ENCODE data around the gene MALT1.

MALT1 gene

DNA sequence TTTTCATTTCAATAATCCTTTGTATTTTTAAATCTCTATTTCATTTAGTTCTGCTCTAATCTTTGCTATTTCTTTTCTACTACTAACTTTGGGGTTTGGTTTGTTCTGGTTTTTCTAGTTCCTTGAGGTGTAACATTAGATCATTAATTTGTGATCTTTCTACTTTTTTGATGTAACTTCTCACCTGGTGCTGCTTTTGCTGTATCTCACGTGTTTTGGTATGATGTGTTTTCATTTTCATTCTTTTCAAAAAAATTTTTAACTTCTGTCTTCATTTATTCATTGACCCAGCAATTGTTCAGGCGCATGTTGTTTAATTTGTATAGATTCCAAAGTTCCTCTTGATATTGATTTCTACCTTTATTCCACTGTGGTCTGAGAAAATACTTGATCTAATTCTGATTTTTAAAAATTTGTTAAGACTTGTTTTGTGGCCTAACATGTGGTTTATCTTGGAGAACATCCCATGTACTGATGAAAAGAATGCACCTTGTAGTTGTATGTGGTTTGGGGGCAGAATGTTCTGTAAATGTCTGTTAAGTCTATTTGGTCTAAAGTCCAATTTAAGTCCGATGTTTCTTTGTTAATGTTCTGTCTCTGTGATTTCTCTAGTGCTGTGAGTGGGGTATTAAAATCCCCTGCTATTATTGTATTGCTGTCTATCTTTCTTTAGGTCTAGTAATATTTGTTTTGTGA lies 17.3 kb upstream of the MALT1 start:
- DNase-seq (ENCODE audit: low spot score), result no peak

DNA sequence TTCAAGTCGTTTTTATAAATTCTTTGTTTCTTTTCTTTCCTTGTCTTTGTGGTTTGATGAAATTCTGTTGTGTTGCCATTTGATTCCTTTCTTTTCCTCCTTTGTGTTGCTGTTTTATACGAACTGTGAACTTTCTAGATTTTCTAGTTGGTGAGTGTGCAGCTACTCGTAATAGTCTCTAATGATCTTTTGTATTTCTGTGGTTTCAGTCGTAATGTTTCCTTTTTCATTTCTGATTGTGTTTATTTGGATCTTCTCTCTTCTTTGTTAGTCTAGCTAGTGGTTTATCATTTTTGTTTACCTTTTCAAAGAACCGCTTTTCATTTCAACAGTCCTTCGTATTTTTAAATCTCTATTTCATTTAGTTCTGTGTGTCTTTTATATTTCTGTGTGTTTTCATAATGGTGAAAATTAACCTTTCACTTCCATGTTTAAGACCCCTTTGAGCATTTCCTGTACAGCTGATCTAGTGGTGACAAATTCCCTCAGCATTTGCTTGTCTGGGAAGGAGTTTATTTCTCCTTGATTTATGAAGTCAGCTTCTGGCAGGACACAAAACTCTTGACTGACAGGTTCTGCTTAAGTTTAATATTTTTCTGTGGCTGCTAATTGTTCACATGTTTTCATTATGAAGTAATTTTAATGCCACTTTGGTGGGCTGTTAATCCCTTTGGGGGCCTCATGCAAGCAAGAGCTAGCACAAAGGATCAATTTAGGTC lies 16.2 kb upstream of the MALT1 start:
- DNase-seq (ENCODE audit: low spot score), result no peak

DNA sequence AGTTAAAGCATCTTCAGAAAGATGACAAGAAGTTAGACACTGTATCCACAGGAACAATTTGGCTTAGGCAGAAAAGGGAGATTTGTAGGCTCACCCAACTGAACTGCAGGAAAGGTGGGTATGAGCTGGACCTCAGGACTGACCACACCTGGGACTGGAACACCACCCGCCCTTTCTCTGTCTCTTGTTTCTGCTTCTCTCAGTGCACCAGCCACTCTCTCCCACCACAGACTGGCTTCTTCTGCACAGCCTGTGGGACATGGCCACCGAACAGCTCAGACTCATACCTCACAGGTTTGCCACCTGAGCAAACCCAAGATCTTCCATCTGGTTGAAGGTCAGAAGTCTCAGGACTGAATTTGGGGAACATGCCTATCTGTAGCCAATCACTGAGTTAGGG lies 14.2 kb upstream of the MALT1 start:
- DNase-seq (ENCODE audit: low spot score), result no peak

DNA sequence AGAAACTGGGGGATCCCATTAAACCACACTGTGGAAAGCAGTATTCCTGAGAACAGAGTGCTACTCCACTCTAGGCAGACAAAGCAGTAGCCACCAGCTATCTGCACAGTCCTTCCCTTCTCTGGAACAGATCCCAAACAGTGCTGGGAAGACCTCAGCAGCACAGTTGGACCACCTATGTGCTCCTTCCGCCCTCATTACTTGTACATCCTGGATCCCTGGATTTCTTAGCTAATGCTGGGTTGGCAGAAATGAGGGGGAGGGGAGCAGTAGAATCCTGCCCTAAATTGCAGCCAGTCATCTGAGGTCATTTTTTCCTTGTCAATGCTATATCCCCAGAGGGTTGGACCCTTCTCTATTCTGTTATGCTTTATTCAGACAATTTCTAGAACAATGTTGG lies 13.8 kb upstream of the MALT1 start:
- no peak for DNase-seq (ENCODE audit: low spot score)

DNA sequence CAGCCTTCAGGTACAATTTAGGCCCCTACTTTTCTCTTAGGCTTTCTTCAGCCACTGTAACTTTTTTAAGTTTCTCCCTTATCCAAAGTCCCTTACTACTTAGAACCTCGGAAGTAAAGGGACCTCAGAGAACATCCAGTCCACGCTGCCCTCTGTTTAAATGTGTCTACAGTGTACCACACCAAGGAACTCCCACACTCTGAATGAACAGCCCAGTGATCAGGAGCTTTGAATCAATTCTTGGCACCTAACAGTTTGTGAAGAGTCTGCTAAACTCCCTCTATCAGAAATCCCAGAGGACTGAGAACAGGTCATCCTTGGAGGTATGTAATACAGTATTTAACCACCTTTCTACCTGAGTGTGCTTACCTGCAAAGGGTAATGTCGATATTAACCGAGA lies 11.6 kb upstream of the MALT1 start:
- no peak for DNase-seq (ENCODE audit: low spot score)

DNA sequence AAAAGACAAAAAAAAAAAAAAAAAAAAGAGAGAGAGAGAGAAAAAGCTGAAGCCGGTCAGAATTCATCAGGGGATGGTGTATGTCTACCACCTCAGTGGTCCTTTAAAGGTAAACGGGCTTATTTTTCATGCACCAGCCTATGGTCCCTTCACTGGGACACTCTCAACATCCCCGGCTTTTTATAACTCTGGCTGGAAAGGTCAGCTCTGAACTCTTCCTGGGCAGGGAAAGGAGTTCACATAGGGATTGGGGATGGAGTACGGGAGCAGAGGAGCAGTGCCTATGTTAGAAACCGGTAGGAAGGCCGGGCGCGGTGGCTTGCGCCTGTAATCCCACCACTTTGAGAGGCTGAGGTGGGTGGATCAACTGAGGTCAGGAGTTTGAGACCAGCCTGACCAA lies 10.3 kb upstream of the MALT1 start:
- DNase-seq (ENCODE audit: low spot score), result no peak

DNA sequence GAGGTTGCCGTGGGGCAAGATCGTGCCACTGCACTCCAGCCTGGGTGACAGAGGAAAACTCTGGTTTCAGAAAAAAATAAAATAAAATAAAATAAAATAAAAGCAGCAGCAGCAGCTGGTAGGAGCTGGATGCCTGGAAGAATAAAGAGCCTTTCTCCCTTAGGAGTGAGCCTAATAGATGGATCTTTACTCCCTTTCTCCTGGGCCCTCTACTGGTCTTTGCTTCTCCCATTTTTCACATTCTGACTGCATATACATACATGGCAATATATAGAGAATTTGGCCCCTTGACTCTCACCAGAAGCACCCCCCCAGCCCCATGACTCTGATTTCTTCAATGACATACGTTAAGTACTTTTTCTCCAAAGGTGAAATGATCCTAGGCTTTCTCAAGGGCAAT lies 9.8 kb upstream of the MALT1 start:
- DNase-seq (ENCODE audit: low spot score), result no peak

DNA sequence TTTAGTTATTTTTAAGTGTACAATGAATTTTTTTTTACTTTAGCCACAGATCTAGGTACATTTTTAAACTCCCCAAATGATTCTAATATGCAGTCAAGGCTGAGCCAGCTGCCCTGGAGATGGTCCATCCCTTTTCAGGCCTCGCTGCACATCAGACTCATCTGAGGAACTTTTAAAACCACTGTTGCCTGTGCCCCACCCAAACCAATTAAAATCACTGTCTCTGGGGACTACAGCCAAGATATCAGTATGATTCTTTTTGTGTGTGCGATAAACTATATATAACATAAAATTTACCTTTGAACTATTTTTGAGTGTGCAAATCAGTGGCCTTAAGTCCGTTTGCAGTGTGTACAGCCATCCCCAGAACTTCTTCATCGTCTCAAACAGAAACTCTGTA lies 9.1 kb upstream of the MALT1 start:
- no peak for DNase-seq (ENCODE audit: low spot score)

DNA sequence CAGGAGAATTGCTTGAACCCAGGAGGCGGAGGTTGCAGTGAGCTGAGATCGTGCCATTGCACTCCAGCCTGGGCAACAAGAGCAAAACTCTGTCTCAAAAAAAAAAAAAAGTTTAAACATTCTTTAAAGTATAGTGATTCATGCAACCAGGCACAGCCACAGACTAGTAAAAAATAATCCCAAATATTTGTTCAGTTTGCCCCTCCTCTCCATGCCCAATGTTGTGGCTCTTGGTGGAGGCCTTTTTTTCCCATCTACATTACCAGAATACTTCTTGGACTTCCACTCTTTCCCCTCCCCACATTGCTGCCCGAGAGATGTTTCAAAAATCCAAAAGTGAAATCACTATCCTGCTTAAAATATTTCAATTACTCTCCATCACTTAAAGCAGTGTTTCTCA lies 5.1 kb upstream of the MALT1 start:
- DNase-seq (ENCODE audit: low spot score), result no peak

DNA sequence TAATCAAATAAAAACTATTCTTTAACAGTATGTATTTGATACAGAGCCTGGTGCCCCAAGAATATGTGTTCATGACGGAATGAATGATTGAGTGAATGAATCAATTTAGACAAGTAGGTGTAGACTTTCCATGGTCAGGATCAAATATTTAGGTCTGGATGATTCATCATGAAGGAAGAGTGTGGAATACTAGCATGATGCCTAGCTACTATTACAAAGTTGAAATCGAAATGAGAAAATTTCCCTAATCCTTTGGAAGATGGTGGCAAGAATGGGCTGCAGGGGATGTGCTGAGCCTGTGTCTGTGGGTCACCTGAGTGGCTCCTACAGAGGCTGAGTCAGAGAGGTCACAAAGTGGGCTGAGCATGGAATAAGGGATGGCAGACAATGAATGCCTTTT lies 3.1 kb upstream of the MALT1 start:
- DNase-seq (ENCODE audit: low spot score), result no peak

DNA sequence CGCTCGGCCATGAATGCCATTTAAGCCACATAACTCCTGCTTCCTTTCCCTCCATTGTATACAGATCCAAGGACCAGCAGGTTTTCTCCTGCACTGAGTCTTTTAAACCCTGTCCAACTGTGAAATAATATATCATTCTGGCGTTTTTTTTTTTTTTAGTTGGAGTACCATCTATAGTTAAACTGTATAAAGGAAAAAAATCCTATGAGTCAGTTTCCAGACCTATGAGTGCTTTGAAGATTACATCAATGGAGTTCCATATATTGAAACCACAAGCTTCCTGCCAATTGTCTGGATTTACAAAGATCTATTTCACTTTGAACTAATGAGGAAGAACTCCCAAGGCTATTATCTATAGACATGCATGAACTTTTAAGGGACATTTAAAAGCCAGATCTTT lies 2.4 kb upstream of the MALT1 start:
- no peak for DNase-seq (ENCODE audit: low spot score)

DNA sequence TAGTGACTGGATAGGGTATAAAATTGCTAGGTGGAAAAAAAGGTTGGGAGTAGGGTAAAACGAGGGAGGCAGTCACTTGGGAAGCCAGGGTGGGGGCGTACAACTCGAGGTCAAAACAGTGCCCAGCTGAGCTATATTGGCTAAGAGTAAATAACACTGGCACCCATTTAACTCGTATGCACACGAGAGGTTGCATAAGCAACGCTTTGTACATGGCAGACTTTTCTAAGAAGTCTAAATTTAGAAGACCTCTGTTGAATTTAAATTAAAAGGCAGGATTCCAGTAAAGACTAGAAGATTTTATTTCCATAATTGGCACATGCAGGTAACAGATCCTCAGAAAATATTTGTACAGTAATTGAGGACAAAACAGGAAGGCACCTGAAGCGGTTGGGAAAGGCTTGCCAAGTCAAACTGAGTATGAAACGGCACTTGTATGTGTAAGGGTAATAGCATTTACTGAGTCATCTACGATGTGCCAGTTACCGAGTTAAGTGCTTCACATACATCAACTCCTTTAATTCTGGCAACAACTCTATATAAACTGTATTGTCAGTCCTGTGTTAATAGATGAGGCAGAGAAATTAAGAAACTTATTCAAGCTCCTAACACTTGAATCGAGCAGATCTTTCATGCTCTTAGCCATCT lies 1.4 kb upstream of the MALT1 start:
- no peak for DNase-seq (ENCODE audit: low spot score)

DNA sequence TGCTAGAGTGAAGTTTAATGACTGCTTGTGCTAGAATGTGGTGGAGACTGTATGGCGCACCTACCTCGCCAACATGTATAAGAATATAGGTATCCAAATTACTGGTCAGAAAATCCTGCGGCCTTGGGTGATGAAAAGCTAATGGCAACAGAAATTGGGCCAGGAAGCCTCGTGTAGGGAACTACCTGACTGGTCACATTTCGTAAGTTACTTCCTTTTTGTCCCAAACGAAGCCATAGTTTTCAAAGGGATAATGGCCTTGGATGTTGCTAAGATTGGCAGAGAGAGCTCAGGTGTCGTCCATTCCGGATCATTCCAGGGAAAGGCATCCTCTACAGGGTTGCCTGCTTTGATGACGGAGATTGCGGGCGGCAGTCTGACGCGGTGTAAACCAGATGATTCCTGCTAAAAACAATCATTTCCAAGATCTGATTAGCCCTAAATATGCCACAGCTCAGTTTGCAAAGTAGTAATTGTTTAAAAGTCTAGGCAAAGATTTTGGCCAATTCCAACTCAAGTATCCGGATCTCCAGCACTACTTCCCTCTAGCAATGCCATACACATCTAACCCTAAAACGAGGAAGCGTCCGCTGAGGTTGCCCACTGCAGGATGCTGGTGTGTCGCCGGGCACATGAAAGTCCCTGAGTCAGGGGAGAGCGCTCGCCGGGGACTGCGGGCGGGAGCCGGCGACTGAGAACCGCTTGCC lies 708 bp upstream of the MALT1 start:
- DNase-seq (ENCODE audit: low spot score), result no peak

DNA sequence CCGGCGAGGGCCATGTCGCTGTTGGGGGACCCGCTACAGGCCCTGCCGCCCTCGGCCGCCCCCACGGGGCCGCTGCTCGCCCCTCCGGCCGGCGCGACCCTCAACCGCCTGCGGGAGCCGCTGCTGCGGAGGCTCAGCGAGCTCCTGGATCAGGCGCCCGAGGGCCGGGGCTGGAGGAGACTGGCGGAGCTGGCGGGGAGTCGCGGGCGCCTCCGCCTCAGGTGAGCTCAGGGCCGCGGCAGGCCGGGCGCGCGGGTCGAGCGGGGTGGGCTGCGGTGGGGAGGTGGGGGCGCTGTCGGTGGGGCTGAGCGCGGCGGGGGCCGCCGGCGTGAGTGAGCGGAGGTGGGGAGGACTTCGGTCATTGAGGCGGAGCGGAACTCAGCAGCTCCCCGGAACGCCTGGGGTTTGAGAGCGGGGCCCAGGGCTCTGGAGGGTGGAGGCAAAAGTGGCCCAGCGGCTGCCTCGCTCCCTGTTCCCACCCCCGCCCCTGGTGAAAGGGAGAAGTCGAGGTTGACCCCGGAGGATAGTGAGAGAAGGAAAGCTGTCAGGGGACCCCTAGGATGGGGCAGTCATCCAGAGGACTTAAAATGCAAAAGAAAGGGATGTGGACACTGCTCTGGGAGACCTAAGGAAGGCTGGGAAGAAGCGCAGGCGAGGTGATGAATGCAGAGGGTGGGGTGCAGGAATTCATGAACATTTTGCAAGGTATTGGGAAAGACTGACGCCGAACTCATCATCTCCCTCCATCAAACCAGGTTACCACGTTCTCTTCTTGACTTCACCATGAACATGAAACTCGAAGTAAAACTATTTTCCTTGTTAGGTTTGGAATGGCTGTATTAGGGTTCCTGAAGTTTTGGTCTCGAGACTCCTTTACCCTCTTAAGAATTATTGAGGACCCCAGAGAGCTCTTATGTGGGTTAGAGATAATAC lies 633 bp downstream of the MALT1 start:
- DNase-seq (ENCODE audit: low spot score), result peak; percentile 17

DNA sequence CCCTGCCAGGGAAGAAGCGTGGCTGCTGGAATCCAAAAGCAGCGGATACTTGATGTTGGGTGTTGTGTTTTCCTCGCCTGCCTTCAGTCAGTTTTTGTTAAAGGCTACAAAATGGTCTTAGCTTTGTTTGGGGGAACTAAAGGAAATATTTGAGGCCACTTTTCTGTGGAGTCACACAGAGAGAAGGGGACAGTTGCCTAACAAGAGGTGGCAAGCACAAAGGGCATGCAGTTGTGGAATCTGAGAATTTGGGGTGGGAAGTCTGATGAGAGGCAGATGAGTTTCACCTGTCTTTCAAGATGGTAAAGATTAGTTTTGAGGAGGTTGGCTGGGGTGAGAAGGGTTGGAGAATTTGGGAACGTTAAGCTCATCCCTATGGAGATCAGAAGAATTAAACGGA lies 2.9 kb downstream of the MALT1 start:
- DNase-seq (ENCODE audit: low spot score), result no peak

DNA sequence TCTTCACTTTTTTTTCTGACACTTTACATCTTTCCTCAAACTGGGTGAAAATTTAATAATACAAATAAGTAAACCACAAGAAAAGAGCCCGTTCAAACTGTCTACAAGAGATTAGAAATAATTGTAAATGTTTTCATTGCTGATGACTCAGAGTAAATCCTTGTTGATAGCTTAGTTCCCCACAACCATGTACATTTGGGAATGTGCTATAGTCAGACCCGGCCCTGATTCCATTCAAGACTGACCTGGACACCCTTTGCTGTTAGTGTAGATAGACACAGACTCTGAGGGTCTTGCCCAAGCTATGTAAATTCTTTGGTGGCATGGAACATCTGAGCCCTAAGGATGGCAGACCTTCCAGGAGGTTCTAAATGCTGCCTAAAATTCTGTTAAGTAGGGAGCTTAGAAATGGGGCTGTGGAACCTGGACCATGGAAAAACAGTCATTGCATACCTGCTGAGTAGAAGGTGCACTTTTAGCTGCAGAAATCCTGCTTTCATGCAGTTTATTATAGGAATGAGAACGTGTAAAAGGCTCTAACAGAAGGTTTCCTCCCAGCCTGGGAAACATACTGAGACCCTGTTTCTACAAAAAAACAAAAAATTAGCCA lies 3.7 kb downstream of the MALT1 start:
- DNase-seq (ENCODE audit: low spot score), result no peak

DNA sequence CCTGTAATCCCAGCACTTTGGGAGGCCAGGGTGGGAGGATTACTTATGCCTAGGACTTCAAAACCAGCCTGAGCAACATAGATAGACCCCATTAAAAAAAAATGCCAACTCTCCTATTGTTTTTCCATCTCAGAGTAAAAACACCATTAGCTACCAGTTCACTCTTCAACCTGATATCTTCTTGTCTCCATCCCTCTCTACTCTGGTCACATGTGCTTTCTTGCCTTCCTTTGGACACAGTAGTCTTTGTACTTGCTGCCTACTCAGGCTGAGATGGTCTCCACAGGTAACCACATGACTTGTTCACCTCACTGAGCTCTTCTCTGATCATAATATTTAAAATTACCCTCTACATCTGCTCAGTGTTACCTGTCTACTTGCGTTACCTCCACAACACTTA lies 5.0 kb downstream of the MALT1 start:
- no peak for DNase-seq (ENCODE audit: low spot score)

DNA sequence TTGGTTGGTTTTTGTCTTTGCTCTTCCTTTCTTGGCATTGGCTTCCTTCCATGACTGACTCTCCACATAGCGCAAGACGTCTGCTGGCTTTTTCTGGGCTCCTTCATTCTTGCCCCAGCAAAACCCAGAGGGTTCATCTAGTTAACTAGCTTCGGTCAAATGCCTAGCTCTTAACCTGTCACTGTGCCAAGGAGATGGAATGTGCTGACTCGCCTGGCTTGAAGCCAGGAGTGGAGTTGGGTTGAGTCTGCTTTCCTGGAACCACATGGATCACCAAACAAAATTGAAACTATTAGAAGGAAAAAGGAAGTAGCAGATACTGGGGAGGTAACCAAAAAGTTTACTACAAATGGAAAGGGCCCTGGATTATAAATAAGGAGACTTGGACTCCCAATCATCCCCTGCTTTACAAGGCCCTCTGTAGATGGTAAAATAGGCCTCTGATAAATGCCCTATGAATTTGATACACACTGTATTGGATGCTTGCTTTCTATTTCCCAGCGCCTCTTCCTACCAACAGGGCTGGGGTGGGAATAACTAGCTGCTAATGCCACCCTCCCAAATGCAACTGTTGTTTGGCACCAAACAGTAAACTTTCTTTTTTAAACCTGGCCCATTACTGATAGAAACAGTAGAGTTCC lies 11.3 kb downstream of the MALT1 start:
- no peak for DNase-seq (ENCODE audit: low spot score)

DNA sequence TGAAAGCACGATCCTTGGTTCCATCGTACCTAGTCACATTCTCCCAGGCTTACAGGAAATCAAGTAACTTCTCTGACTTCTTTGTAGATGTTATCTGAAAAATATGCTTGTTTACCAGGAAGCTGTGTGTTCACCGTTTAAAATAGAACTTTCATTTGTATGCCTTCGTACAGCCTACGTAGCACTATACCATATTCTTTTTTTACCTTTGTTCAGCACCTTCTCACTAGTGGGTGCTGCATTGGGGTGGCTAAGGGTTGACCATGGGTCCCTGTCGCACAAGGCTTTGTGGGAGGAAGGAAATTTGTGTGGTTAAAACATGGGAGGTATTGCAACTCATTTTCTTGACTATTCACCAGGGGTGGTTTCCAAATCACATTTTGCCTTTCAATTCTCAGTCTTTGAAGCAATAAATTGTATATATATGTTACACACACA lies 16.6 kb downstream of the MALT1 start:
- DNase-seq (ENCODE audit: low spot score), result no peak

DNA sequence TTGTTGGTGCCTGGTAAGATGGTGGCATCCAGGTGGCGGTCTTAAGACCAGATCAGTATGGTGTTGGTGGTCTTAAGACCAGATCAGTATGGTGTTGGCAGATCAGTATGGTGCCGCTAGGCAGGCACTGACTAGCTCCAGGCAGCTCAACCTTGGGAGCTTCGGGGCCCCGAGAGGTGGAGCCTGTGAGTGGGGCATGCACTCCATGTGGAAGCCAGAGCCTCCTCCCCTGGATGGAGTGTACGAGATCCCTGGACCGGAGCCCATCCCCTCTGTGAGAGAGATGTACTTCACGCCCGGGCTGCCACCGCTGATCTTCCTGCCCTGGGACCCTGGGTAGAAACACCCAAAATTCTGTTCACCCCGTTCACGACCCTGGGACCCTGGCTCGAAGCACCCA lies 19.0 kb downstream of the MALT1 start:
- DNase-seq (ENCODE audit: low spot score), result no peak
